ENCODE data around the gene CREG2.

Gene CREG2

GRCh38 chr2:101387151-101387834, at the start of gene CREG2:
CREG2 (minus strand) TSS chr2:101387503; CDS start chr2:101387457, 46 bp downstream.
- peak; percentile 40 for DNase-seq (ENCODE audit: low spot score)

DNA sequence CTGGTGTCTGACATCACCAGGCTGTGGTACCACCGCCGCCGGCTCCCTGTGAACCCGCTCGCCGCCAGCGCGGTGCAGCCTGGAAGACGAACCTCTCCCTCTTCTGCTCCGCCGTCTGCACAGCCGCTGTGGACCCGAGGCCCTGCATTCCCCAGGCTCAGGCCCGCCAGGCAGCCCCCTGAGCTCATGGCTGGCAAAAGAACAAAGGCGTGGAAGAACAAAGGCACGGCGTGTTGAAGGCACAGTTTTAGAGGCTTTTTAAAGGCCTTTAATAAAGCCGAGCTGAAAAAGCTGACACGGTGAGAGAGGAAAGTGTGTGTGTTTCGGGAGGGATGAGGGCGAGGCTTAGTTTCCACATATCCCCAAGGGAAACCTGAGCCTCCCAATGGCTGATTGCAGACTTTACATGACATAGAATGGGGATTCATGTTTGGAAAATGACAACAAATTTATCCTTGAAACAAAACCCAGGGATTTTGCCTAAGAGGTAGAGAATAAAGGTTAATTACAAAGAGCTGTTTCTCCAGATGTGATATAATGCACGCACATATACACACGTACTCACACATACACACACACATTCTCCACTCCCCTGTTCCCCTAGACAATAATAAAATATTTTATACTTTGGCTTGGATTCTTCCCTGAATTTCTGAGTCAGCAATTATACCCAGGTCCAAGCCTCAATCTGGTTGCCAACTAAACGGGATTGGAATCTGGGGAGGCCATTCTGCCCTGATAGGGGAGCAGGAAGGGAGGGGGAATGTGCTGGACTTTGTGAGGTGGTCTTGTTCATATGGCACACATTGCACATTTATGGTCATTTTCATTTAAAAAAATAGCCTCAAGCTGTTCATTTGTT, 47.9 kb upstream of the CREG2 start:
- DNase-seq (ENCODE audit: low spot score) = no peak

DNA sequence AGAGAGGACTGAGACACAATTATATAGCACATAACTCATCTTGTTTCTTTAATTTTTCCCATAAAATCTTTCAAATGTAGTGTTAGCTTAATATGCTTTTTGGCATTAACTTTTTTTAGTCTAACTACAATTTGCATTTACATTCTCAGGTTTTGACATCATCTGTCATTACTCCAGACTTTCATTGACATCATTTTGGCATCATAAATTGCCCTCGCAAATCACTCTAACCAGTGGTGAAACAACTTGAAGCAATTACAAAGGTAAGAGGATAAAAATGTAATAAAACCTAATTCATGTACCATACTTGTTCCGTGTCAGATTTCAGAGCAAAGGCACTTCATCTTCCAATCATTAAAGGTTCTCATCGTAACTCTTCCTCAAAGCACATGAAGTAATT, 46.2 kb upstream of the CREG2 start:
- no peak for DNase-seq (ENCODE audit: low spot score)

DNA sequence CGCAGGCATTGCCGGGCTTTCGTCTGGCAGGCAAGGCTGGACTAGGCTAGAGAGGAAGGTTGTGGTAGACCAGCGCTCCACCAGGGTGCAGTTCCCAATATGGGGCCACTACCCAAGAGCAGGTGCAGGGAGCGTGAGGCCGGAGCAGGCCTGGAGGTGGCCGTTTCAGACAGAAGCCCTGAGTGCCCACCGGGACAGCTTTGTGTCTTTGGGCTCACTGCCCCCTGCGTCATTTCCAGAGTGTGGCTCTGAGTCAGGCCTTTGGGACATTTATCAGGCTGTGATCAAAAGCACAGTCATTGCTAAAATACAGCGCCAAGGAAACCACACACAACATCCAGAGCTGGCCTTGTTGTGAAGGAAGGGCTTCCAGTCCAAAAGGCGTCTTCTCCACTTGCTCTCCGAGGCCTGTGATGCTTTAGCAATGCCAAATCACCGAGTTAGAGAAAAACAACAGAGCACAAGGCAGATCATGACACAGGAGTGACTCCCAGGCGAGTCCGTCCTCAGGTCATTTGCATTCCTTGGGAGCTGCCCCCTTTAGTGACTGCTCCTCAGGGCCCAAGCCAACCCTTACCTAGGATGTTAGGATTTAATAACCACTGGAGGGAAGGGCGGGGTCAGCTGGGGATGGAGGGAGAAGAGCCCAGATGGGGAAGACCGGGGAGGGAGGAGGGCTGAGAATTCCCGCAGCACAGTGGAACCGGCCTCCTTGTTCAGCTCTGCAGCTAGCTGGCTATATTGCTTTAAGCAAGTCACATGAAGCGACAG, 45.3 kb upstream of the CREG2 start:
- no peak for DNase-seq (ENCODE audit: low spot score)

DNA sequence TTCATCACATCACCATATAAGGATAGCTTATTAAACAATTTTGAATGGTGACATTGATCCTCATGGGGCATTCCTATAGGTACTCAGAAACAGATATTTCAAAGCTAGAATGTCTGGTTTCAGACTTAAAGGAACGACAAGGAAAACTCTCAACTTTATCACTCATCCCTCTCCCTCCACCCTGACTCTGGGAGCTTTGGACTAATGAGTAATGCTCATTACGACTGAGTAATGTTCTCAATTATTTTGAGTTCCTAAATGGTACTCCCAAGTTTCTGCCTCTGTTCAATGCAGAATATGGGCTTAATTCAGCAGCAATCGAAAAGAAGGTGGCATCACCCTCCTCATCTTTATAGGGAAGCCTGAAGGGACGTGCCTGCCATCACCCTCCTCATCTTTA, 44.2 kb upstream of the CREG2 start:
- DNase-seq (ENCODE audit: low spot score) = no peak

DNA sequence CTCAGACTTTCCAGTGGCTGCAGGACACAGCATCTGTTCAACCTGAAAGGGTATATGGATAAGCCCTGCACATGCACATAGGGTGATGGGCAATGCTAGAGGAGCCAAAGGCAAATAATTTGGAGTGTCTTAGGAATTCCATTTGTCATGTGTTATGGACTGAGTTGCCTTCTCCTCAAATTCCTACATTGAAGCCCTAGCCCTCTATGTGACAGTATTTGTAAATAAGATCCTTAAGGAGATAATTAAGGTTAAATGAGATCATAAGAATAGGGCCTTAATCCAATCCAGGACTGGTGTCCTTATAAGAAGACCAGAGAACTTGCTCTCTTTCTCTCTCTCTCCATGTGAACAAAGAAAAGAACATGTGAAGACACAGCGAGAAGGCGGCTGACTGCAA, 42.9 kb upstream of the CREG2 start:
- no peak for DNase-seq (ENCODE audit: low spot score)

GRCh38 chr2:101429453-101429852, 42.1 kb upstream of the CREG2 start:
- no peak for DNase-seq (ENCODE audit: low spot score)

DNA sequence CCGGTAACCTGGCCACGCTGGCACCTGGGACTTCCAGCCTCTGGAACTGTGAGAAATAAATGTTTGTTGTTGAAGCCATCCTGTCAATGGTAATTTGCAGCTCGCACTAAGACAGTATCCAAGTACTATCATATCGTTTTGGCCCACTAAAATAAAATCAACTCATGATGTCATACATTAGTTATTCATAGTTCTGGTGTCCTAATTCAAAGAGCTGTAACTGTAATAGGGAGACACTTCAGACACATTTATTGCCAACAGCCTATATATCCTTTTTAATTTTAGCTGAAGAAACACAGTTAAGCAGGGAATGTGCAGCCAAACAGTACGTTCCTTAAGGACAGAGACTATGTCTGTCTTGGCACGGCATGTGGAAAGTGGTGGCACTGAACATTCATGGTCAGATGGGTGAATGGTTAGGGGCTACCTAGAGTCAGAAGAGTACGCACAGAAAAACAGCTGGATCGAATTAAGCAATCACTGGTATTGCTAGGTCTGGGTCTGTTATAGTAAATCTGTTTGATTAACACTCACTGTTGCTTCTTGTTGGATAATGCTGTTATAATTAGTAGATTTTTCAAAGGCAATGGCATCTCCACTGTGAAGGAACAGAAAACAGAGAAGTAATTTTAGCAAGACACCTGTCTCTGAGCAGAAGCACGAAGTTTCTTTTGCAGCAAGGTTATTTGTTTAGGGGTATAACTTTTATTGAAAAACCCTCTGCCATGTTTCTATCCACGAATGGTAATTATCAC, 41.3 kb upstream of the CREG2 start:
- no peak for DNase-seq (ENCODE audit: low spot score)

GRCh38 chr2:101427743-101428142, 40.4 kb upstream of the CREG2 start:
- DNase-seq (ENCODE audit: low spot score) = no peak

DNA sequence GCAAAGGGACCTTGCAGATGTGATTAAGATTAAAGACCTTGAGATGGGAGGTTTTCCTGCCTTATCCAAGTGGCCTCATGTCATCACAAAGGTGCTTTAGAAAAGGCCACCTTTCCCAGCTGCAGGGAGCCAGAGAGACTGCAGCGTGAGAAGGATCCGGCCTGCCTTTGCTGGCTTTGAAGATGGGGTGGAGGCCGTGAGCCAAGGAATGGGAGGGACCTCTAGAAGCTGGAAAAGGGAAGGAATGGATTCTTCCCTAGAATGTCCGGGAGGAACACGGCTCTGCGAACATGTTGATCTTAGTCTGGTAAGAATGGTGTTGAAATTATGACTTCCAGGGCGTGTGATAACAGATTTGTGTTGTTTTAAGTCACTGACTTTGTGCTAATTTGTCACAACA, 39.9 kb upstream of the CREG2 start:
- DNase-seq (ENCODE audit: low spot score) = no peak

DNA sequence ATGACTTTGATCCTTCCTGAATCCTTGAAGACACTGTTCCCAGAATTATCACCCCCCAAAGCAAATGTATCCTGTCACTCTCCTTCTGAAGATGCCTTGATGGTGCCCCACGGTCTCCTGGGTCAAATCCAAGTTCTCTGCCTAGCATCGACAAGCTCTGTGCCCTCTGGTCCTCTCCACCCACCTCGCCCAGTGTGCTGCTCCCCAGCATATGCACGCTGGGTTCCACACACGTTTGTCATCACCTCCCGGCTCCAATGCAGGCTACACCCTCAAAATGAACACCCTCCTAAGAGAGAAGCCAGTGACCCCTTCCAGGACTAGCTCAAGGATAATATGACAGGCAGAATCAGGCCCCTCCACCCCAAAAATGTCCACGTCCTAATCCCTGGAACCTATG, 39.5 kb upstream of the CREG2 start:
- DNase-seq (ENCODE audit: low spot score) = no peak

DNA sequence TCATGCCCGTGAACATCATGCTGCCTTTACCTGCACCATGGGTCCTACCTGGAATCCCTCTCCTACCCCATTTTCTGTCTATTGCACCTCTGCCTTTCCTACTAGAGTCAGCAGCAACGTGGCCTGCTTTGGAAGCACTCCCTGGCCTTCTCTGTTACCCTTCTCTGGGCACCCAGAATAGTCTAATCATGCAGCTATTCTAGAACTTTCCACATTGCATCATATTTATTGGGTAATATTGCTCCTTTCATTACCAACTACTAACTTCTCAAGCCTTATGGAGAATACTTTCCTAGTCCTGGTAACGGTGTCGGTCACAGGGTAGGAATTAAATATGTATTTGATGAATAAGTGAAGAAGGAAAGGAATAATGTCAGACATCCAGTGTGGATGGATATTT, 33.3 kb upstream of the CREG2 start:
- DNase-seq (ENCODE audit: low spot score) = no peak

DNA sequence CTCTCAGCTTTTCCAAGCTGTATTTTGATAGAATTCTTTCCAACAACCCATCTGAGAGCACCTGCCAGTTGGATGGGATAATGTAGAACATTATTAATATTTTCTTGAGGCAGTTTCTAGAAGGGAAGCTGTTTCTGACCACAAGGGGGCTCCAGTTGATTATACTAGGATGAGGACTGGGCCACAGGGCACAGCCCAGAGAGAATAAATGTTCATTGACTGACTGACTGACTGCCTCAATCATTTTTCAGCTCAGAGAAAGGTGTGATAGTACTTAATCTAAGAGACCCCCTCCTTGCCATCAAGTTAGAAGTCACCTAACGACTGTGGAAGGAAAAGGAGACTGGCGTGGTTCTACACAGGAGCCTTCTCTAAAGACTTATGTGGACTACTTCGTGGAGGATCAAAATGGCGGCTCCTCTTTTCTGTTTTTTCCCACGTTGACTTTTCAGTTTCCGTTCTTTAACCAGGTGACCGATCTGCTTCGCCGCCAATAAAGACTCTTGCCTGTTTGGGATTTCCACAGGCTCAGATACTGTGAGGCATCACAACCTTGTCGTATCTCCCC, 31.9 kb upstream of the CREG2 start:
- DNase-seq (ENCODE audit: low spot score) = peak; percentile 73

DNA sequence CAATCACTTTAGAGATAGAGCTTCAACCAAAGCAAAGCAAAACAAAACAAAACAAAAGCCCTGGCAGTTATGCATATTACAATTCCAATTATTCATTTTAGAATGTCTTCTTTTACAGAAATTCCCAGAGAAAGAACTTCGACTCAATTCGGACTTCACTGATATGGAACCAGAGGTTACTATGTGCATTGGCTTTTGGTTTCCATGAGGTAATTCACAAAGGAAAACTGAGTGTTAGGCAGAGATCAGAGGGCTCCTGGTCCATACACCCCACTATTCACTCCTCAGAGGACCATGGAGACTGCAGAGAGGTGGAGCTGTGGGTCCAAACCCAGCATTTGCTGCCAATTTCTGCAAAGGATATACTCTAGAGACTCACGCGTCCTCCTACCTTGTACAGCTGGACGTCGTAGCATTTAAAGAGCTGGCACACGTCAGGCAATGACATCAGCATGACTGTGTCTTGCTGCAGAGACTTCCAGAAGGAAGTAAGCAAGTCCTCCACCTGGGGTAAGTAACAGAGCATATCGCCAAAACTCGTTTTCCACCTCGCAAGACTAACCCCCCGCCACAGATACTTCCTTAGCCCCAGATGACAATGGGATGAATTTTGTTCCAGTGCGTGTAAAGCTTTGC, 31.3 kb upstream of the CREG2 start:
- DNase-seq (ENCODE audit: low spot score) = no peak

DNA sequence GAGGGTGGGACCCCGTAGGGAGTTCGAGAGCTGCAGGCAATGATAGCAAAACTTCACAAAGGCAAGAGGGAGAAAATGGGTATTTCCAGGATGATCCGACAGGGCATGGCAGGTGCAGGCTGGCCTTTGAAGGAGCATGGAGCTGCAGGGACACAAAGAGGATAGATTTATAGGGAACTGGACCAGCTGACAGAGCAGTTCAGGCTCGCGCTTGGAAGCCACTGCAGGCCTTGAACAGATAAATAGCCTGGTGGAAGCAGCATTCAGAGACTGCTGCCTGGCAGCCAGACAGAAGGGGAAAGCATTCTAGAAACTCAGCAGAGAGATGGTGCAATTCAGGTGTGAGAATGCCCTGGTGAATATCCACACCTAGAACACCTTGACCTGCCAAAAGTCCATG, 29.3 kb upstream of the CREG2 start:
- DNase-seq (ENCODE audit: low spot score) = no peak

DNA sequence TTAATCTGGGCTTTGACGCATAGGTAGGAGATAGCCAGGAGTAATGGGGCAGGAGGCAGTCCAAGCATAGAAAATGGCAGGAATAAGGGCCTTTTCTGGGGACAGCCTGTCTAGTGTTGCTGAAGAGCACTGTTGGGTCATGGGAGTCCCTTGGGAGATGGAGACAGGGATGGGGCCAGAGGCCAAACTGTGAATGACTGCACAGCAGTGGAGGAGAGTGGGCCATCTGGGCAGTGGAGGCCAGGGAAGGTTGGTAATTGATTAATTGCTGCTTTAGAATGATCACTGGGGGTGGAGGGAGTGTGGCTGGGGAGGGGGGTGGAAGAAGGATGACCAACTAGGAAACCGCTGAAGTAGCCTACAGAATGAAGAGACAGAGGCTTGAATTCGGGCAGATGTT, 28.6 kb upstream of the CREG2 start:
- no peak for DNase-seq (ENCODE audit: low spot score)

DNA sequence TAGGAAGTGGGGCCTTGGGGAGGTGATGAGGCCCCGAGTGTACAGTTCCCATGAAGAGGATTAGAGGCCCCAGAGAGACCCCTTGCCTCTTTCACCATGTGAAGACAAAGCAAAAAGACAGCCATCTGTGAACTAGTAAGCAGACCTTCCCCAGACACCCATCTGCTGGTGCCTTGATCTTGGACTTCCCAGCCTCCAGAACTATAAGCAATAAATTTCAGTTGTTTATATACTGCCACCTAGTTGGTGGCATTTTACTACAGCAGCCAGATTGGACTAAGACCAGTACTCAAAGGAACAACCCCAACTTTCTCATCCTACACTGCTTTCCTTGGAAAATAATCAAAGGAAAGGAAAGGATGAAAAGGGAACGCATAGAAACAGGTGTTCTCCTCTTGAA, 27.9 kb upstream of the CREG2 start:
- no peak for DNase-seq (ENCODE audit: low spot score)

- DNase-seq (ENCODE audit: low spot score) = no peak
Measured at GRCh38 chr2:101412092-101412694, 24.9 kb upstream of the CREG2 start.

- DNase-seq (ENCODE audit: low spot score) = no peak
Measured at GRCh38 chr2:101410746-101411145, 23.4 kb upstream of the CREG2 start.

DNA sequence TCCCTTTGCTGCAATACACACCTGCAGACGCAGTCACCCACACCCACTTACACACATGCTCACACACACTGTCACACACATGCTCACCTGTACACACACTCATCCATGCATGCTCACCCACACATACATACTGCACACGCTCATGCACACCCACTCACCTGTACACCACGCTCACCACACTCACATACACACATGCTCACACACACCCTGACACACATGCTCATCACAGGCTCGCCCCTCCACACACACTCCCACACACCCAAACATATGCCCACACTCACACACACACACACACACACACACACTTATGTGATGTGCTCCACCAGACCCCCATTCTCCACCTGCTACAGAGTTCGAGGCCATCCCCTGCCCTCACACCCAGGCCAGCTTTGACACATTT, 22.8 kb upstream of the CREG2 start:
- no peak for DNase-seq (ENCODE audit: low spot score)

DNA sequence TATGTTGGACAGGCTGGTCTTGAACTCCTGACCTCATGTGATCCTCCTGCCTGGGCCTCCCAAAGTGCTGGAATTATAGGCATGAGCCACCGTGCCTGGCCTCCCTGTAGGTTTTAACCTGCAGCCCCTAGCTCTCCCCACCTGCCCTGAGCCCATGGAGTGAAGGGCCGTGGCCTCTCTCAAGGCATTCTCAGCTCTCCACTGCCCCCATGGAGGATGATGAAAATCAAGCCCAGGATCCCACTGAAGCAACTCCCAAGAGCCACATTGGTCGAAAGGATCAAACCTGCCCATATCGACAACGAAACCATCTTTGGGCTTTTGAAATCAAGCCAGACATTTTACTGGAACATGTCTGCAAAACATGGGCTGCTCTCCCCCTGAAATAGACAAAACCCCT, 22.4 kb upstream of the CREG2 start:
- DNase-seq (ENCODE audit: low spot score) = no peak
